ENCODE measurements around the gene CEACAM19. TPM values are rescaled to one million over a fixed set of nuclear protein-coding genes. Genes with fewer than 3 reads are reported as not detected.
"Not testable (repeated sequence)": the region's sequence is repeated elsewhere in the genome, so short reads cannot be mapped to it uniquely, and the experiment has no call there.

CEACAM19 gene
- total RNA-seq, 1 donor: 1.3 TPM

DNA sequence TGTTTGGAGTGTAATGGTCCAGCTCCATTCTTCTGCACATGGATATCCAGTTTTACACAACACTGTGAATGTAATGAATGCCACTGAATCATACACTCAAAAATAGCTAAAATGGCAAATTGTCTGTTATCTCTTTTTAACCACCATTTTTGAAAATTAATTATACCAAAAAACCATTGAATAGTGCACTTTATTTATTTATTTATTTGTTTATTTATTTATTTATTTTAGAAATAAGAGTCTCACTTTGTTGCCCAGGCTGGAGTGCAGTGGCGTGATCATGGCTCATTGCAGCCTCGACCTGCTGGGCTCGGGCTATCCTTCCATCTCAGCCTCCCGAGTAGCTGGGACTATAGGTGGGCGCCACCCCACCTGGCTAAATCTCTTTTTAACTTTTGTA lies 7.3 kb upstream of the CEACAM19 start:
- TF ChIP-seq, protein P1, sequence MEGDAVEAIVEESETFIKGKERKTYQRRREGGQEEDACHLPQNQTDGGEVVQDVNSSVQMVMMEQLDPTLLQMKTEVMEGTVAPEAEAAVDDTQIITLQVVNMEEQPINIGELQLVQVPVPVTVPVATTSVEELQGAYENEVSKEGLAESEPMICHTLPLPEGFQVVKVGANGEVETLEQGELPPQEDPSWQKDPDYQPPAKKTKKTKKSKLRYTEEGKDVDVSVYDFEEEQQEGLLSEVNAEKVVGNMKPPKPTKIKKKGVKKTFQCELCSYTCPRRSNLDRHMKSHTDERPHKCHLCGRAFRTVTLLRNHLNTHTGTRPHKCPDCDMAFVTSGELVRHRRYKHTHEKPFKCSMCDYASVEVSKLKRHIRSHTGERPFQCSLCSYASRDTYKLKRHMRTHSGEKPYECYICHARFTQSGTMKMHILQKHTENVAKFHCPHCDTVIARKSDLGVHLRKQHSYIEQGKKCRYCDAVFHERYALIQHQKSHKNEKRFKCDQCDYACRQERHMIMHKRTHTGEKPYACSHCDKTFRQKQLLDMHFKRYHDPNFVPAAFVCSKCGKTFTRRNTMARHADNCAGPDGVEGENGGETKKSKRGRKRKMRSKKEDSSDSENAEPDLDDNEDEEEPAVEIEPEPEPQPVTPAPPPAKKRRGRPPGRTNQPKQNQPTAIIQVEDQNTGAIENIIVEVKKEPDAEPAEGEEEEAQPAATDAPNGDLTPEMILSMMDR (IDR thresholded peaks at IDR 0.05; ENCODE audit: insufficient read depth, low read length): no peak
- DNase-seq (ENCODE audit: low read depth): no peak
- H3K4me3 ChIP-seq (ENCODE audit: low read depth, low read length): no peak overlapping the region

DNA sequence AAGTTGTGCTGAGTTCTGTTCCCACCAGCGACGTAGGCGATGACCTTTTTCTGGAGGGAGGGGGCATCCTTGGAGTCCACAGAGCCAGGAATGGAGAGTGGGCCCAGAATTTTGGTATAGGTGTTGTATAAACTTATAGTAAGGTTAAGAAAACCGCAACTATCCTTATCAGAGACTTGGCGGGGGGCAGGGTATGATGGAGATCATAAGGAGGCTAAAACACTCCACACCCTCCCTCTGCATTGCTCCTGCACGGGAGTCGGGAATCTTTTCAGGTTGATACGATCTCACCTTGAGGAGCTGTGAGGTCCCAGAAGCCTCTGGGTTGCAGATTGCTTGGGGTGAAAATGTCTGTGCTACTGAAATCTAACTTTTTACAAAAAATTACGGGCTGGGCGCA lies 6.3 kb upstream of the CEACAM19 start:
- TF ChIP-seq, protein P1 (IDR thresholded peaks at IDR 0.05; ENCODE audit: insufficient read depth, low read length): no peak
- H3K4me3 ChIP-seq (ENCODE audit: low read depth, low read length): no peak overlapping the region

DNA sequence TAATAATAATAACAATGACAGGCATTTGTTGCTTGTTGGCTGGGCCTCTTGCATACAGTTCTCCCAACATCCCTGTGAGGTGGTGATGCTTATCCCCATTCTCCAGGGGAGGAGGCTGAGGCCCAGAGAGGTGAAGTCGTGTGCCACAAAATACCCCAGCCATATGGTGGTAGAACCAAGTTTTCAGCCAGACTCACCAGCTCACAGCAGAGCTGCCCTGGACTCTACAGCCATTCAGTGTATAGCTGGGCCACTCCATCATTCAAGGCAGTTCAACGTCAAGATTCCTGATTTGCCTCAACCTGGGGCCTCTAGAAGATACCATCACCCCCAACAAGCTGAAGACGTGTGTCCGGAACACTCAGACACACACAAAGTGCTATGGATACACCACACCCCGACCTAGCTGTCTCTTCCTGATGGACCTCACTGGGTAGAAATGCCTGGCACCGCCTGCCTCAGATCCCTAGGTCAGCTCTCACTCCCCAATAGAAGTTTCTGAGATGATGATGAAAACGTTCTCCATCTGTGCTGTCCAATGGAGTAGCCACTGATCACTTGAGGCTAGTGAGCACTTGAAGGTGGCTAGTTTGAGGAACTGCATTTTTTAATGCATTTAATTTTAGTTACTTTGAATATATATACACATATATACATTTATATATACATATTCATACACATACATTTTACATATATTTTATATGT lies 4.3 kb upstream of the CEACAM19 start:
- TF ChIP-seq, protein P1 (IDR thresholded peaks at IDR 0.05; ENCODE audit: insufficient read depth, low read length): no peak
- no peak overlapping the region for H3K4me3 ChIP-seq (ENCODE audit: low read depth, low read length)

More for the DNA sequence above, 6.3 kb upstream of the CEACAM19 start:
- no peak for DNase-seq (ENCODE audit: low read depth)

DNA sequence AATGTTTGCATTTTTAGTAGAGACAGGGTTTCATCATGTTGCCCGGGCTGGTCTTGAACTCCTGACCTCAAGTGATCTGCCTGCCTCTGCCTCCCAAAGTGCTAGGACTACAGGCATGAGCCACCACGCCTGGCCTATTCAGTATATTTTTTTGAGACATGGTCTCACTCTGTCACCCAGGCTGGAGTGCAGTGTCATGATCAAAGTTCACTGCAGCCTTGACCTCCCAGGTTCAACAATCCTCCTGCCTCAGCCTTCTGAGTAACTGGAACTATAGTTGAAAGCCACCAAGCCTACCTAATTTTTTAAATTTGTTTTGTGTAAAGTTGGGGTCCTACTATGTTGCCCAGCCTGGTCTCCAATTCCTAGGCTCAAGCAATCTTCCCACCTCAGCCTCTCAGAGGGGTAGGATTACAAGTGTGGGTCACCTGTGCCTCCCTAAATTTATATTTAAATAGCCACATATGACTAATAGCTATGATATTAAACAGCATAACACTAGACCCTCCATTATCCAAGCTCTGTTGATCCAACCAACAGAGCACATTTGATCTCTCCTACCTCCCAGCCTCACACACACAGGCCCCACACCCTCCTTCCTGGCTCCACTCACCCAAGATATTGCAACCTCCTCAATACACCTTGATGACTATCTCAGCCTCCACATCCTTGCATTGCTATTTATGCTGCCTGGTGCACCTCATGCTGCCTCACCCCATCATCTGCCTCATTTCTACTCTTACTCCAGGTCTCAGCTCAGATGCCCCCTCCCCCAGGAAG lies 2.1 kb upstream of the CEACAM19 start:
- no peak overlapping the region for H3K4me3 ChIP-seq (ENCODE audit: low read depth, low read length)
- TF ChIP-seq, protein P1 (IDR thresholded peaks at IDR 0.05; ENCODE audit: insufficient read depth, low read length): no peak
- no peak for DNase-seq (ENCODE audit: low read depth)

More for the DNA sequence above, 4.3 kb upstream of the CEACAM19 start:
- no peak for DNase-seq (ENCODE audit: low read depth)

DNA sequence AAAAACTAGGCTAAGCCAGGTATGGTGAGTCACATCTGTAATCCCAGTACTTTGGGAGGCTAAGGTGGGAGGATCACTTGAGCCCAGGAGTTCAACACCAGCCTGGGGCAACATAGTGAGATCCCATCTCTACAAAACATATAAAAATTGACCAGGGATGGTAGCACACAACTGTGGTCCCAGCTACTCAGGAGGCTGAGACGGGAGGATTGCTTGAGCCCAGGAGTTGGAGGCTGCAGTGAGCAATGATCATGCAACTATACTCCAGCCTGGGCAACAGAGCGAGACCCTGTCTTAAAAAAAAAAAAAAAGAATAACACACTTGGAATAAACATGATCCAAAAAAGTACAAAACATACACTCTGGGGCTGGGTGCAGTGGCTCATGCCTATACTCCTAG lies 1.3 kb upstream of the CEACAM19 start:
- H3K4me3 ChIP-seq (ENCODE audit: low read depth, low read length); DNase-seq (ENCODE audit: low read depth): not testable (repeated sequence)

DNA sequence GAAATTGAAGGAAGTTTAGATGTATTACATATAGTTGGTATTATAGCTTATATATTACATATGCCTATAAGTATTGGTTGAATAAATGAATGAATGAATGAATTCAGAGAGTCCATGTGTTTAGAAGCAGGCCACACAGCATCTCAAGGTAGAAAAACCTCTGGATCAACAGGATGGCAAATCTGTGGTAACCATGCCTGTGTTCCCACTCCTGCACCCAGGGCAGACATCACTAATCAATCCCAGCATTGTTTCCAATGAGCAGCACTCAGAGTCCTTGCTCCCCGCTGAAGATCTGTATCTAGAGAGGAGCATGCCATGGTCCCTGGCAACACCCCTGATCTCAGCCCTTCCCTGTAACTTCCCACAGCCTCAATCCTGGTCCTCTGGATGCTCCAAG lies 944 bp downstream of the CEACAM19 start:
- no peak overlapping the region for H3K4me3 ChIP-seq (ENCODE audit: low read depth, low read length)
- TF ChIP-seq, protein P1 (IDR thresholded peaks at IDR 0.05; ENCODE audit: insufficient read depth, low read length): no peak
- DNase-seq (ENCODE audit: low read depth): no peak

DNA sequence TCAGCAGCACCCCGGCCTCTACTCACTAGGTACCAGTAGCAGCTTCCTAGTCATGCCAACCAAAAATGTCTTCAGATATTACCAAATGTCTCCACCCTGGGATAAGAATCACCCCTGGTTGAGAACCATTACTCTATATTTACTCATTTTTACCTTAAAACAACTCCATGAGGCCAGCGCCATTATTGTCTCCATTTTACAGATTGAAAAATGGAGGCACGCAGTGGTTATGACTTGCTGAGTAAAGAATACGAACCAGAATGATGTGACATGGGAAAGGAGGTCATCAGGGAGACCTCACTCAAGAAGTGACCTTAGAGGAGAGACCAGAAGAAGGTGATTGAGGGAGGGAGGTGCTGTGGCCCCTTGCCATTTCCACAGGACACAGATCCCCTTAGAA lies 2.2 kb downstream of the CEACAM19 start:
- H3K4me3 ChIP-seq (ENCODE audit: low read depth, low read length): no peak overlapping the region
- TF ChIP-seq, protein P1 (IDR thresholded peaks at IDR 0.05; ENCODE audit: insufficient read depth, low read length): no peak
- no peak for DNase-seq (ENCODE audit: low read depth)
